ENCODE results near the gene ERC2.

DNA sequence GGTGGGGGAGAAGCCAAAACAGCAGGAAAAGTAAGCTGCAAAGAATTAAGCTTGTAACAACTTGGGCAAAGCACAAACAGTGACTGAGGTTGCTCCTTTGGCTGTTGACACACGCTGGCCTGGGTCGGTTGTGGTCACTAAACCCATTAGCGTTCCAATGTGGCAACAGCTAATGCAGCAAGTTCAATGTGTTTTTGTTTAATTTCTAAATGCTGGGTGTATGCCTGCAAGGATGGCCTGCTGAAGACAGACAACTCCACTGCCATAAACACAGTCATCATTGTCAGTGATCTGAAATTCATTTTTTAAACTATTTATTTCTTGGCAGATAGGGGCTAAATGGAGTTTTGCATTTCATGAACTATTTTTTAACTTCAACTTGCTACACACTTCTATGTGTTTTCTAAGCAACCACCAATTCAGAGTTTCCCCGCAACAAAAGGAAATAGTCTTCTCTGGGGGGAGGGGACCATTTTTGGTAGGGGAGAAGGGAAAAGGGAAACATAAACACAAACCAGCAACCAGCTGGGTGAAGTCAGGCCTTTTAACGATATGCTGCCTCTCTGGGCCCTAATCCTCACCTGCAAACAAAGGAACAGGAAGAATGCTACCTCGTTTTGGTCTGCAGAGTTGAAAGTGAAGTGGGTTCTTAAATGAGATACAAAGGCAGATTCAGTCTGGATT is 946.4 kb downstream of the ERC2 start:
- TF ChIP-seq POLR2A (IDR thresholded peaks at IDR 0.05; ENCODE audit: low read depth, low read length) (no peak), TAF1 (IDR thresholded peaks at IDR 0.05; ENCODE audit: borderline replicate concordance, low read depth, low read length) (no peak), POLR2AphosphoS5 (IDR thresholded peaks at IDR 0.05; ENCODE audit: low read depth, low read length) (no peak)

Data from GM12892 (cell line).